Measurements from ENCODE around the gene RPA1. TPM values are rescaled to one million over a fixed set of nuclear protein-coding genes. Genes with fewer than 3 reads are reported as not detected.
A peak's percentile ranks its signal among the peaks of the same experiment; 100 is the strongest.

Gene RPA1
- polyA plus RNA-seq, 3 donors, result 18.5 to 27.4 (median 23.8) TPM

DNA sequence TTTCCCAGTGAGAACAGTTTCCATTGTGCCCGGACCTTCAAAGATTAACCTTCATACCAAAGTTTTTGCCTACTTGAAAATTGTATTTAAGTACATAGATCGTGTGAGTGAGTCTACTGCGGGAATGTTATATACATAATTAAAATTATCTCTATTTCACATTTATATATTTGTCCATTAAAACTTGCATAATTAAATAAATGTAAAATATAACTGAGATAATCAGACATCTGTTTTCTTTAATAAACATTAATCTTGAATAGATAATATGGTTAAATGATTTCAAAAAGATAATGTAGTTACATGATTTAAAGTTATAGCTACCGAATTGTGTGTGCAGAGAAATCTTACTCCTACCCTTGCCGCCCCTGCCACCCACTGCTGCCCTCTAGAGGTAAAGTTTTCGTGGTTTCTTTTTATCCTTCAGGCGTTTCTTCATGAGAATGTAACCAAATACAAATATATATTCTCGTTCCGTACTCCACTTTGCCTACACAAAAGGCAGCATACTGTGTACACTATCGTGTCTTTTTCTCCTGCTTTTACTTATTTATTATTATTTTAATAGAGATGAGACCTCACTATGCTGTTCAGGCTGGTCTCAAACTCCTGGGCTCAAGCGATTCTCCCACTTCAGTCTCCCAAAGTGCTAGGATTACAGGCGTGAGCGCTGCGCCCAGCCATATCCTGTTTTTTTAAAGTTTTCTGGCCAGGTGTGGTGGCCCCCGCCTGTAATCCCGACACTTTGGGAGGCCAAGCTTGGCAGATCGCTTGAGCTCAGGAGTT lies 35.6 kb downstream of the RPA1 start:
- Histone ChIP-seq H3K27ac (ENCODE audit: low read depth in 1 of 2, low read length in 2 of 2) (no peak overlapping the region), H2AFZ (ENCODE audit: insufficient read depth, low read depth, low read length, poor library complexity, severe bottlenecking) (no peak overlapping the region), H4K20me1 (ENCODE audit: insufficient read depth, low read length) (no peaks in the 10 kb centered on the region), H3K4me2 (replicated peaks; ENCODE audit: extremely low read depth, low read length, poor library complexity, severe bottlenecking) (no peak overlapping the region), H3K36me3 (replicated peaks in 1 of 2; ENCODE audit: control insufficient read depth in 1 of 2, insufficient read depth in 2 of 2, low read length in 2 of 2) (peaks cover 11 to 44% of the 10 kb centered on the region in 2 donors), H3K4me1 (ENCODE audit: control insufficient read depth in 1 of 2, insufficient read depth in 2 of 2, low read length in 2 of 2) (no peaks in the 10 kb centered on the region), H3K27me3 (ENCODE audit: control insufficient read depth in 2 of 2, insufficient read depth in 2 of 2, low read length in 2 of 2) (no peaks in the 10 kb centered on the region), H3K9ac (ENCODE audit: insufficient read depth, low read length, poor library complexity, severe bottlenecking) (no peak overlapping the region), H3K79me2 (ENCODE audit: insufficient read depth, low read length) (no peaks in the 10 kb centered on the region), H3K4me3 (replicated peaks in 1 of 3; ENCODE audit: low read depth in 2 of 3, low read length in 3 of 3) (no peak overlapping the region), H3K9me3 (replicated peaks in 1 of 2; ENCODE audit: control insufficient read depth in 1 of 2, insufficient read depth in 1 of 2, low read length in 2 of 2) (no peaks in the 10 kb centered on the region)
- Mint-ChIP-seq H3K4me1 (no peaks in the 10 kb centered on the region), H3K27me3 (ENCODE audit: low read depth in 3 of 3) (no peaks in the 10 kb centered on the region), H3K27ac (no peak overlapping the region), H3K4me3 (no peak overlapping the region), H3K36me3 (peaks cover 31 to 48% of the 10 kb centered on the region in 2 donors), H3K9me3 (no peaks in the 10 kb centered on the region)
- intact Hi-C loops (cut with micrococcal nuclease), result loop anchor here (1.0 to 5.0 kb wide), 3 partner anchors 196 to 708 kb away; no protein-coding TSS in a partner anchor
- 99% methylated on average over 7 of the region's 17 CpGs for WGBS (ENCODE audit: insufficient coverage)
- TF ChIP-seq, protein P1, sequence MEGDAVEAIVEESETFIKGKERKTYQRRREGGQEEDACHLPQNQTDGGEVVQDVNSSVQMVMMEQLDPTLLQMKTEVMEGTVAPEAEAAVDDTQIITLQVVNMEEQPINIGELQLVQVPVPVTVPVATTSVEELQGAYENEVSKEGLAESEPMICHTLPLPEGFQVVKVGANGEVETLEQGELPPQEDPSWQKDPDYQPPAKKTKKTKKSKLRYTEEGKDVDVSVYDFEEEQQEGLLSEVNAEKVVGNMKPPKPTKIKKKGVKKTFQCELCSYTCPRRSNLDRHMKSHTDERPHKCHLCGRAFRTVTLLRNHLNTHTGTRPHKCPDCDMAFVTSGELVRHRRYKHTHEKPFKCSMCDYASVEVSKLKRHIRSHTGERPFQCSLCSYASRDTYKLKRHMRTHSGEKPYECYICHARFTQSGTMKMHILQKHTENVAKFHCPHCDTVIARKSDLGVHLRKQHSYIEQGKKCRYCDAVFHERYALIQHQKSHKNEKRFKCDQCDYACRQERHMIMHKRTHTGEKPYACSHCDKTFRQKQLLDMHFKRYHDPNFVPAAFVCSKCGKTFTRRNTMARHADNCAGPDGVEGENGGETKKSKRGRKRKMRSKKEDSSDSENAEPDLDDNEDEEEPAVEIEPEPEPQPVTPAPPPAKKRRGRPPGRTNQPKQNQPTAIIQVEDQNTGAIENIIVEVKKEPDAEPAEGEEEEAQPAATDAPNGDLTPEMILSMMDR (IDR thresholded peaks at IDR 0.05), result peak; percentile 80
- DNase-seq, result peak; percentile 30 to 40 (median 32)

GRCh38 chr17:1867307-1867706 lies 37.5 kb downstream of the RPA1 start:
- DNase-seq, result no peak
- Mint-ChIP-seq H3K9me3 (no peaks in the 10 kb centered on the region), H3K36me3 (peaks cover 31 to 46% of the 10 kb centered on the region in 2 donors), H3K4me3 (no peak overlapping the region), H3K4me1 (no peaks in the 10 kb centered on the region), H3K27ac (peak overlapping the region in 2 of 7 donors; percentile 1 to 12), H3K27me3 (ENCODE audit: low read depth in 3 of 3) (no peaks in the 10 kb centered on the region)
- Histone ChIP-seq H3K27ac (ENCODE audit: low read depth in 1 of 2, low read length in 2 of 2) (no peak overlapping the region), H4K20me1 (ENCODE audit: insufficient read depth, low read length) (no peaks in the 10 kb centered on the region), H3K9ac (ENCODE audit: insufficient read depth, low read length, poor library complexity, severe bottlenecking) (no peak overlapping the region), H3K27me3 (ENCODE audit: control insufficient read depth in 2 of 2, insufficient read depth in 2 of 2, low read length in 2 of 2) (no peaks in the 10 kb centered on the region), H3K4me3 (replicated peaks in 1 of 3; ENCODE audit: low read depth in 2 of 3, low read length in 3 of 3) (no peak overlapping the region), H3K79me2 (ENCODE audit: insufficient read depth, low read length) (no peaks in the 10 kb centered on the region), H3K4me2 (replicated peaks; ENCODE audit: extremely low read depth, low read length, poor library complexity, severe bottlenecking) (no peak overlapping the region), H2AFZ (ENCODE audit: insufficient read depth, low read depth, low read length, poor library complexity, severe bottlenecking) (no peak overlapping the region), H3K9me3 (replicated peaks in 1 of 2; ENCODE audit: control insufficient read depth in 1 of 2, insufficient read depth in 1 of 2, low read length in 2 of 2) (no peaks in the 10 kb centered on the region), H3K36me3 (replicated peaks in 1 of 2; ENCODE audit: control insufficient read depth in 1 of 2, insufficient read depth in 2 of 2, low read length in 2 of 2) (peaks cover 9 to 50% of the 10 kb centered on the region in 2 donors), H3K4me1 (ENCODE audit: control insufficient read depth in 1 of 2, insufficient read depth in 2 of 2, low read length in 2 of 2) (no peaks in the 10 kb centered on the region)
- TF ChIP-seq, protein P1 (IDR thresholded peaks at IDR 0.05), result no peak
- WGBS (ENCODE audit: insufficient coverage), result 100% methylated on average over 2 of the region's 3 CpGs
- intact Hi-C loops (cut with micrococcal nuclease), result loop anchor here in 1 of 2 donors (5.0 kb wide), 2 partner anchors 200 to 710 kb away; no protein-coding TSS in a partner anchor

All from CD14-positive monocyte (primary cell).